HFFc6 (cell line): ENCODE measurements around the gene SAMD9. TPM values are rescaled to one million over a fixed set of nuclear protein-coding genes. Genes with fewer than 3 reads are reported as not detected.
"Not testable (repeated sequence)": the region's sequence is repeated elsewhere in the genome, so short reads cannot be mapped to it uniquely, and the experiment has no call there.

ENCODE experiments used
- DNase-seq: peaks from one replicate; pipeline ENCODE4 v3.0.0-alpha.2; 2018
- H3K27ac Mint-ChIP-seq: 2 replicates; pipeline ENCODE4 v1.8.0; 2020; ENCODE audit warnings: mild to moderate bottlenecking, mixed read lengths
- H3K27me3 Mint-ChIP-seq: 2 replicates; pipeline ENCODE4 v1.8.0; 2021; ENCODE audit warnings: mild to moderate bottlenecking, moderate library complexity, mixed read lengths; ENCODE audit not compliant: insufficient read depth
- H3K36me3 Mint-ChIP-seq: 2 replicates; pipeline ENCODE4 v1.8.0; 2021; ENCODE audit warnings: low read depth, mixed read lengths
- H3K4me1 Mint-ChIP-seq: 2 replicates; pipeline ENCODE4 v1.8.0; 2020; ENCODE audit warnings: low read depth, mixed read lengths
- H3K4me3 Mint-ChIP-seq: 2 replicates; pipeline ENCODE4 v1.8.0; 2020; ENCODE audit warnings: mild to moderate bottlenecking, moderate library complexity, mixed read lengths
- H3K9me3 Mint-ChIP-seq: 2 replicates; pipeline ENCODE4 v1.8.0; 2020; ENCODE audit warnings: mild to moderate bottlenecking, mixed read lengths
- CTCF ChIP-seq: fragments of 200-600 bp; sonication (generic); IDR thresholded peaks from 2 replicates; pipeline ENCODE4 v1.5.0; 2021; ENCODE audit warnings: antibody characterized with exemption, mild to moderate bottlenecking
- total RNA-seq, 6 experiments: library from RNA; stranded (reverse); fragmentation: NEBNext Ultra II Directional; extraction: Animal tissue kit (Norgen Biotek cat#: 25700); gene quantifications; 2 replicates in 1 of 6; 3 replicates in 5 of 6; pipeline ENCODE4 v1.2.3, GENCODE V29; 2021

Gene SAMD9
- total RNA-seq, 6 experiments from 2014 or later, result 8.7 to 17.6 (median 14.4) TPM

- no peak for TF ChIP-seq CTCF
- Mint-ChIP-seq H3K4me3 (no peak overlapping the region), H3K36me3 (peaks cover under 1% of the 10 kb centered on the region), H3K9me3 (no peaks in the 10 kb centered on the region), H3K27ac (no peak overlapping the region), H3K27me3 (no peaks in the 10 kb centered on the region), H3K4me1 (peaks cover 4% of the 10 kb centered on the region; the same call in 1 of the 2 replicates)
- no peak for DNase-seq
These were observed 22.9 kb upstream of the SAMD9 start for GRCh38 chr7:93140582-93141191.

GRCh38 chr7:93138576-93138975, 20.8 kb upstream of the SAMD9 start:
- TF ChIP-seq CTCF, result no peak
- DNase-seq, result no peak
- H3K27ac Mint-ChIP-seq, result no peak overlapping the region
- H3K36me3 Mint-ChIP-seq, result peaks cover 22% of the 10 kb centered on the region
- H3K4me1 Mint-ChIP-seq, result peaks cover 8% of the 10 kb centered on the region; the same call in 1 of the 2 replicates
- H3K4me3 Mint-ChIP-seq, result no peak overlapping the region
- peaks cover 5% of the 10 kb centered on the region; the same call in 1 of the 2 replicates for H3K9me3 Mint-ChIP-seq
- no peaks in the 10 kb centered on the region for H3K27me3 Mint-ChIP-seq

GRCh38 chr7:93133005-93133404, 15.2 kb upstream of the SAMD9 start:
- Mint-ChIP-seq H3K9me3 (peaks cover 5% of the 10 kb centered on the region; the same call in 1 of the 2 replicates), H3K27ac (no peak overlapping the region), H3K4me1 (peaks cover 30% of the 10 kb centered on the region), H3K36me3 (peaks cover 23% of the 10 kb centered on the region), H3K4me3 (no peak overlapping the region), H3K27me3 (no peaks in the 10 kb centered on the region)
- TF ChIP-seq CTCF, result no peak
- no peak for DNase-seq

- Mint-ChIP-seq H3K27me3 (no peaks in the 10 kb centered on the region), H3K27ac (no peak overlapping the region), H3K4me1 (peaks cover 30% of the 10 kb centered on the region), H3K36me3 (peaks cover 23% of the 10 kb centered on the region), H3K9me3 (peaks cover 5% of the 10 kb centered on the region; the same call in 1 of the 2 replicates), H3K4me3 (no peak overlapping the region)
- TF ChIP-seq CTCF, result no peak
- DNase-seq, result no peak
These were observed 14.4 kb upstream of the SAMD9 start for GRCh38 chr7:93132216-93132615.

- not testable (repeated sequence) for H3K36me3 Mint-ChIP-seq, H3K9me3 Mint-ChIP-seq, H3K4me3 Mint-ChIP-seq, H3K27ac Mint-ChIP-seq, H3K27me3 Mint-ChIP-seq, DNase-seq
- peaks cover 14% of the 10 kb centered on the region for H3K4me1 Mint-ChIP-seq
These were observed 9.2 kb upstream of the SAMD9 start for GRCh38 chr7:93126954-93127353.

- not testable (repeated sequence) for H3K36me3 Mint-ChIP-seq, H3K9me3 Mint-ChIP-seq, H3K27ac Mint-ChIP-seq, H3K27me3 Mint-ChIP-seq, DNase-seq, H3K4me3 Mint-ChIP-seq
- peaks cover 18% of the 10 kb centered on the region for H3K4me1 Mint-ChIP-seq
These were observed 5.8 kb upstream of the SAMD9 start for GRCh38 chr7:93123532-93123931.
